ENCODE results near the gene CTNNA2.

DNA sequence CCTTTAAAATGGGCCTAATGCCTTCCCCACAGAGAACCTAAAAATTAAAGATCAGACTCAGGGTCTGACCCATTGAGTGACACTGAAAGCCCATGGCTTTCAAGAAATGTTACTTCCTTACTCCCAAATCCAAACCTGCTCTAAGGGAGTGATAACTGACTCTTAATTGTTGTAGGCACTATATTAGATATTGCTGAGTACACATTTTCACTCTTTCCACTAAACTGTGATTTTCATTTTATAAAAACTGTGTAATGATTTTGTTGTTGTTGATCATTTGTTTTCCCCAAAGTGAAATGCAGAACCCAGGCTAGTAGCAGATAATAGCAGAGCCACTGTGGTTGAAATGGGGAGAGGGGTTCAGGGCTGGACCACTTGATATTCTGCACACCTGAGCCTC, 704.6 kb downstream of the CTNNA2 start:
- TF ChIP-seq POLR2A (IDR thresholded peaks at IDR 0.05), result no peak
- TF ChIP-seq, protein P1, sequence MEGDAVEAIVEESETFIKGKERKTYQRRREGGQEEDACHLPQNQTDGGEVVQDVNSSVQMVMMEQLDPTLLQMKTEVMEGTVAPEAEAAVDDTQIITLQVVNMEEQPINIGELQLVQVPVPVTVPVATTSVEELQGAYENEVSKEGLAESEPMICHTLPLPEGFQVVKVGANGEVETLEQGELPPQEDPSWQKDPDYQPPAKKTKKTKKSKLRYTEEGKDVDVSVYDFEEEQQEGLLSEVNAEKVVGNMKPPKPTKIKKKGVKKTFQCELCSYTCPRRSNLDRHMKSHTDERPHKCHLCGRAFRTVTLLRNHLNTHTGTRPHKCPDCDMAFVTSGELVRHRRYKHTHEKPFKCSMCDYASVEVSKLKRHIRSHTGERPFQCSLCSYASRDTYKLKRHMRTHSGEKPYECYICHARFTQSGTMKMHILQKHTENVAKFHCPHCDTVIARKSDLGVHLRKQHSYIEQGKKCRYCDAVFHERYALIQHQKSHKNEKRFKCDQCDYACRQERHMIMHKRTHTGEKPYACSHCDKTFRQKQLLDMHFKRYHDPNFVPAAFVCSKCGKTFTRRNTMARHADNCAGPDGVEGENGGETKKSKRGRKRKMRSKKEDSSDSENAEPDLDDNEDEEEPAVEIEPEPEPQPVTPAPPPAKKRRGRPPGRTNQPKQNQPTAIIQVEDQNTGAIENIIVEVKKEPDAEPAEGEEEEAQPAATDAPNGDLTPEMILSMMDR (IDR thresholded peaks at IDR 0.05), result no peak
